Transverse colon (tissue), 4 donors: ENCODE data around the gene GSTT2B. TPM values are rescaled to one million over a fixed set of nuclear protein-coding genes. Genes with fewer than 3 reads are reported as not detected.
A peak's percentile ranks its signal among the peaks of the same experiment; 100 is the strongest.
"Not testable (repeated sequence)": the region's sequence is repeated elsewhere in the genome, so short reads cannot be mapped to it uniquely, and the experiment has no call there.

Experiments
- DNase-seq: peaks from one replicate; pipeline ENCODE4 v3.0.0-alpha.2; 2019
- H3K27ac ChIP-seq, 4 donors: fragments of 200-600 bp; sonication (generic); 2 replicates each; pipeline ENCODE4 v1.5.1; 2016 to 2018; ENCODE audit warnings: inconsistent platforms in 4 of 4
- H3K27me3 ChIP-seq: fragments of 200-600 bp; sonication (generic); 2 replicates; pipeline ENCODE4 v1.5.1; 2017; ENCODE audit warnings: inconsistent platforms
- H3K36me3 ChIP-seq, 4 donors: fragments of 200-600 bp; sonication (generic); 2 replicates each; pipeline ENCODE4 v1.5.1; 2017 to 2019; ENCODE audit warnings: inconsistent platforms in 4 of 4
- H3K4me1 ChIP-seq, 4 donors: fragments of 200-600 bp; sonication (generic); 2 replicates each; pipeline ENCODE4 v1.5.1; 2017 to 2020; ENCODE audit warnings: inconsistent platforms in 4 of 4
- H3K4me3 ChIP-seq, 4 donors: fragments of 200-600 bp; sonication (generic); 1 replicate in 1 of 4; 2 replicates in 3 of 4; pipeline versions ENCODE4 v1.5.1 to v1.6.1; 2017 to 2019; ENCODE audit warnings: inconsistent platforms in 4 of 4
- H3K9me3 ChIP-seq, 2 donors: fragments of 200-600 bp; sonication (generic); 2 replicates each; pipeline ENCODE4 v1.5.1; 2017 to 2019; ENCODE audit warnings: inconsistent platforms in 2 of 2
- EP300 ChIP-seq: sonication (generic); formaldehyde crosslinking; IDR thresholded peaks from one replicate; pipeline ENCODE4 v1.6.1; 2017; ENCODE audit warnings: antibody characterized with exemption, low read depth
- POLR2A ChIP-seq: fragments of 450-650 bp; IDR thresholded peaks from one replicate; pipeline ENCODE4 v1.6.1; 2016; ENCODE audit warnings: antibody characterized with exemption, mild to moderate bottlenecking, moderate library complexity
- POLR2AphosphoS5 ChIP-seq, 3 donors: sonication (generic); formaldehyde crosslinking; IDR thresholded peaks; one replicate each; pipeline ENCODE4 v1.6.1; 2016; ENCODE audit warnings: antibody characterized with exemption in 3 of 3
- WGBS, 2 donors: methylation state at CpG; one replicate each; pipeline ENCODE4 v1.1.5; 2018; ENCODE audit warnings: low coverage in 1 of 2; 5-methylcytosine and 5-hydroxymethylcytosine counted together
- in situ Hi-C, 4 donors: fragments of 200-750 bp; cut with MboI; loops; one replicate each; pipeline versions ENCODE4 v1.15.0 to v1.15.1; 2017; ENCODE audit warnings: low sequenced_read_pairs in 3 of 4, low pct_ligation_motif_present in 1 of 4, low pct_unique_long_range_greater_than_20kb in 1 of 4
- intact Hi-C: fragments of 100-400 bp; cut with DNase I; formaldehyde crosslinking; loops from one replicate; pipeline ENCODE4 v1.15.1; 2023; ENCODE audit warnings: low total_unique reads
- total RNA-seq, 4 donors: library from RNA; depleted of rRNA; stranded (reverse); fragments of >200 nt; gene quantifications; one replicate each; pipeline ENCODE4 v1.1.0, GENCODE V29; 2016
- TF ChIP-seq, protein P1 (sequence below), 5 experiments: fragments of 200-600 bp in 3 of 5; fragments of 450-650 bp in 2 of 5; sonication (generic) in 3 of 5; IDR thresholded peaks; 1 replicate in 2 of 5; 2 replicates in 3 of 5; pipeline ENCODE4 v1.5.1; 2016 to 2017; ENCODE audit warnings: antibody characterized with exemption in 5 of 5, inconsistent platforms in 3 of 5, mild to moderate bottlenecking in 2 of 5, moderate library complexity in 1 of 5

The GSTT2B gene
- total RNA-seq, 4 donors from 2014 or later: 2.4 TPM; not detected in 3

GRCh38 chr22:23922921-23923320 is 38.1 kb downstream of the GSTT2B start:
- Histone ChIP-seq H3K4me1 (no peaks in the 10 kb centered on the region), H3K27me3 (no peaks in the 10 kb centered on the region), H3K36me3 (peaks cover 0 to 29% (median 3%) of the 10 kb centered on the region in 4 donors), H3K4me3 (no peak overlapping the region), H3K9me3 (peaks cover 4% of the 10 kb centered on the region in 2 donors), H3K27ac (no peak overlapping the region)
- intact Hi-C loops (loop anchor here (5.0 kb wide), 1 partner anchor 49 kb away; the partner anchor contains the start of gene DDT), in situ Hi-C loops (loop anchor here in 1 of 4 donors (10.0 kb wide), 1 partner anchor 52 kb away; the partner anchor contains the start of gene DDT)
- TF ChIP-seq, protein P1, sequence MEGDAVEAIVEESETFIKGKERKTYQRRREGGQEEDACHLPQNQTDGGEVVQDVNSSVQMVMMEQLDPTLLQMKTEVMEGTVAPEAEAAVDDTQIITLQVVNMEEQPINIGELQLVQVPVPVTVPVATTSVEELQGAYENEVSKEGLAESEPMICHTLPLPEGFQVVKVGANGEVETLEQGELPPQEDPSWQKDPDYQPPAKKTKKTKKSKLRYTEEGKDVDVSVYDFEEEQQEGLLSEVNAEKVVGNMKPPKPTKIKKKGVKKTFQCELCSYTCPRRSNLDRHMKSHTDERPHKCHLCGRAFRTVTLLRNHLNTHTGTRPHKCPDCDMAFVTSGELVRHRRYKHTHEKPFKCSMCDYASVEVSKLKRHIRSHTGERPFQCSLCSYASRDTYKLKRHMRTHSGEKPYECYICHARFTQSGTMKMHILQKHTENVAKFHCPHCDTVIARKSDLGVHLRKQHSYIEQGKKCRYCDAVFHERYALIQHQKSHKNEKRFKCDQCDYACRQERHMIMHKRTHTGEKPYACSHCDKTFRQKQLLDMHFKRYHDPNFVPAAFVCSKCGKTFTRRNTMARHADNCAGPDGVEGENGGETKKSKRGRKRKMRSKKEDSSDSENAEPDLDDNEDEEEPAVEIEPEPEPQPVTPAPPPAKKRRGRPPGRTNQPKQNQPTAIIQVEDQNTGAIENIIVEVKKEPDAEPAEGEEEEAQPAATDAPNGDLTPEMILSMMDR (IDR thresholded peaks at IDR 0.05): no peak
- TF ChIP-seq POLR2A: no peak
- TF ChIP-seq EP300: no peak
- TF ChIP-seq POLR2AphosphoS5 (IDR thresholded peaks at IDR 0.05): no peak
- 67 to 71% methylated on average over 1 to 2 of the region's 2 CpGs for WGBS, 2 donors
- no peak for DNase-seq

DNA sequence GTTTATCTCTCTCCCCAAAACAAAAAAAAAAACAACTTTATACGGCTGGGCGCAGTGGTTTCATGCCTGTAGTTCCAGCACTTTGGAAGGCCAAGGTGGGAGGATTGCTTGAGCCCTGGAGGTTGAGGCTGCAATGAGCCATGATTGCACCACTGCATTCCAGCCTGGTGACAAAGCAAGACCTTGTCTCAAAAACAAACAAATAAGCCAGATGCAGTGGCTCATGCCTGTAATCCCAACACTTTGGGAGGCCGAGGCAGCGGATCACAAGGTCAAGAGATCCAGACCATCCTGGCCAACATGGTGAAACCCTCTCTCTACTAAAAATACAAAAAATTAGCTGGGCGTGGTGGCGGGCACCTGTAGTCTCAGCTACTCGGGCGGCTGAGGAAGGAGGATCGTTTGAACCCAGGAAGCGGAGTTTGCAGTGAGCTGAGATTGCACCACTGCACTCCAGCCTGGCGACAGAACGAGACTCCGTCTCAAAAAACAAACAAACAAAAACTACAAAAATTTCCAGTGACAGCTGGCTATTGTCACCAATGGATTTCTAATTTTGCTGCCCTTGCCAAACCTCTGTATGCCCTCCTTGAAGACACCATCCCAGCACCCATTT is 39.3 kb downstream of the GSTT2B start:
- WGBS, 2 donors: 91 to 100% methylated on average over 1 to 13 of the region's 13 CpGs
- TF ChIP-seq POLR2AphosphoS5 (IDR thresholded peaks at IDR 0.05): peak in 1 of 3 donors; percentile 7
- intact Hi-C loops: loop anchor here (5.0 kb wide), 1 partner anchor 51 kb away; the partner anchor contains the start of gene DDT
- in situ Hi-C loops: loop anchor here in 1 of 4 donors (10.0 kb wide), 1 partner anchor 53 kb away; the partner anchor contains the start of gene DDT
- peaks cover 0 to 29% (median 3%) of the 10 kb centered on the region in 4 donors for H3K36me3 ChIP-seq
- DNase-seq, H3K4me1 ChIP-seq, H3K4me3 ChIP-seq, H3K27me3 ChIP-seq, H3K9me3 ChIP-seq, H3K27ac ChIP-seq: not testable (repeated sequence)

- DNase-seq, H3K4me1 ChIP-seq, H3K9me3 ChIP-seq, H3K4me3 ChIP-seq, H3K27me3 ChIP-seq: not testable (repeated sequence)
- 100% methylated on average over 1 of the region's 1 CpG; no CpG with 5 or more reads in 1 of the 2 donors for WGBS, 2 donors
- in situ Hi-C loops: loop anchor here in 1 of 4 donors (10.0 kb wide), 1 partner anchor 55 kb away; the partner anchor contains the start of gene DDT
- Histone ChIP-seq H3K27ac (peak overlapping the region; percentile 10 to 50 (median 38)), H3K36me3 (peaks cover 0 to 18% (median 0%) of the 10 kb centered on the region in 4 donors)
- intact Hi-C loops: loop anchor here (5.0 kb wide), 1 partner anchor 52 kb away; the partner anchor contains the start of gene DDT
Observed at GRCh38 chr22:23920267-23920611, 40.8 kb downstream of the GSTT2B start.

DNA sequence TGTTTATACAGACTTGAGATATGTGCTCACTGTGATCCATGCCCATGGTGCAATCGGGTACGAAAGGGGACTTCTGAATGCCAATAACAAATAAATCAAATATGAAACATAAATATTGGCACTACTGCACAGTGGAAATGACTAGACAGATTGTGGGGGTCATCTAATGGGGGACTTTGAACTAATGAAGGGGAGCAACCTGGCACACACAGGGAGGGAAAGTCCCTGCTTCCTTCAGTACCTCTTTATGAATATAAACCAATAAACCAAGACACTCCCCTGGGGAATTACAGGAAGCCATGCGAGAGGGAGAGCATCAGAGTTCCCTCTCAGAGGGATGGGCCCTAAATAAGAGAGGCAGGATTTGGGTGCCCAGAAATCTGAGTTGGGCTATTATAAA is 45.7 kb downstream of the GSTT2B start:
- H3K9me3 ChIP-seq: no peaks in the 10 kb centered on the region
- TF ChIP-seq POLR2AphosphoS5 (IDR thresholded peaks at IDR 0.05): no peak
- intact Hi-C loops (no loop called here), in situ Hi-C loops (no loop called here)
- no peak overlapping the region for H3K4me3 ChIP-seq
- H3K36me3 ChIP-seq: peaks cover 0 to under 1% (median 0%) of the 10 kb centered on the region in 4 donors
- 62% methylated on average over 3 of the region's 3 CpGs; no CpG with 5 or more reads in 1 of the 2 donors for WGBS, 2 donors
- peak overlapping the region in 3 of 4 donors; percentile 84 to 93 (median 92) for H3K27ac ChIP-seq
- no peak for DNase-seq
- H3K4me1 ChIP-seq: peaks cover 0 to 26% (median 9%) of the 10 kb centered on the region in 4 donors
- H3K27me3 ChIP-seq: no peaks in the 10 kb centered on the region

GRCh38 chr22:23913661-23914353 is 47.2 kb downstream of the GSTT2B start:
- H3K4me1 ChIP-seq: peaks cover 0 to 37% (median 15%) of the 10 kb centered on the region in 4 donors
- H3K27me3 ChIP-seq: no peaks in the 10 kb centered on the region
- H3K9me3 ChIP-seq: no peaks in the 10 kb centered on the region
- in situ Hi-C loops (no loop called here), intact Hi-C loops (no loop called here)
- H3K36me3 ChIP-seq: no peaks in the 10 kb centered on the region
- H3K27ac ChIP-seq: peak overlapping the region; percentile 84 to 93 (median 88)
- peak; percentile 100 for DNase-seq
- peak overlapping the region; percentile 20 to 73 (median 49) for H3K4me3 ChIP-seq
- 0 to 10% methylated on average over 2 to 39 of the region's 44 CpGs for WGBS, 2 donors
- TF ChIP-seq EP300 (no peak), POLR2A (peak; percentile 93), POLR2AphosphoS5 (IDR thresholded peaks at IDR 0.05) (peak; percentile 85 to 97 (median 96))
- TF ChIP-seq, protein P1 (IDR thresholded peaks at IDR 0.05): no peak
